IPS-18c (cell line): ENCODE data around the gene SCYGR4.

Experiments
- H3K4me3 ChIP-seq: 2 replicates; pipeline ENCODE4 v1.7.0; 2013; ENCODE audit warnings: low read depth, mild to moderate bottlenecking, low read length, moderate library complexity; ENCODE audit not compliant: insufficient read depth
- H3K9me3 ChIP-seq: one replicate; pipeline ENCODE4 v1.6.1; 2013; ENCODE audit warnings: mild to moderate bottlenecking, low read length, moderate library complexity; ENCODE audit not compliant: control insufficient read depth, insufficient read depth

SCYGR4 gene

DNA sequence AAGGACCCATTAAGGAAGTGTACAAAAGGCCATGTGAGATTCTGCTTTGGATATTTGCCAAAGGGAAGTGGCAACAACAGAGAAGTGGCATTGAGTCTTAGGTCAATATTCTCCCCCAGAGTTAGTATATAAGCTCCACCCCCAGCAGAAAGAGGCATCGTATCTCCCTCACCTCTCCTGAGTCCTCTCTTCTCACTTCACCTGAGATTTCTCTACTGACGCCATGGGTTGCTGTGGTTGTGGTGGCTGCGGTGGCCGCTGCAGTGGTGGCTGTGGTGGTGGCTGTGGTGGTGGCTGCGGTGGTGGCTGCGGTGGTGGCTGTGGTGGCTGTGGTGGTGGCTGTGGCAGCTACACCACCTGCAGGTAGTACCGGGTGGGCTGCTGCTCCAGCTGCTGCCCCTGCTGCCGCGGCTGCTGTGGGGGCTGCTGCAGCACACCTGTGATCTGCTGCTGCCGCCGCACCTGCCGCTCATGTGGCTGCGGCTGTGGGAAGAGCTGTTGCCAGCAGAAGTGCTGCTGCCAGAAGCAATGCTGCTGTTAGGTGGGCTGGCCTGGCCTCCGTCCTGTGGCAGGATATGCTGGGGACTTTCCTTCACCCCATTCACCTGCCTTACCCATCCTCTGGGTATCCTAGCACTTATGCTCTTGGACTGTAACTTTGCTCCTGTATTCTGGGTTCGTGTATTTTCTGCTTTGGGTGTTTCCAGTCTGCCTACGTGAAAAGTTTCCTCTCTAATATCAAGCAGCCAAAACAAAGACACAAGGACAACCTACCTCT, 8.5 kb upstream of the SCYGR4 start:
- Histone ChIP-seq H3K9me3 (no peaks in the 10 kb centered on the region), H3K4me3 (no peak overlapping the region)

DNA sequence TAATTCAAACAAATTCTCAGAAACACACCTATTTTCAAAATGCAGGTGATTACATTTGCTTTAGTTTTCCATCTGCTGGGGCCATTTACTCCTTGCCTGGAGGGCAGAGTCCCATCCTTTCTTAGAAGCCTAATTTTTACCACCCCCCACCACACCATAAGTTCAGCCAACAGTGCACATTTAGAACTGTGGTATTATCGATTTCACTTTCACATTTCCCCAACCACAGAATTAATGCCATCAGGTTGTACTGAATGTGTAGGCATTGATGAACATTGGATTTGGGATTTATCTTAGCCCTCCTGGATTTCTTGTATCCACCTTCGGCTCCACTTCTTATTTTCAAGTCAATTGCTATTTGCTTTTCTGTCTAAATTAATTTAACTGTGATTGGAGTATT, 7.2 kb upstream of the SCYGR4 start:
- Histone ChIP-seq H3K4me3 (no peak overlapping the region), H3K9me3 (no peaks in the 10 kb centered on the region)

DNA sequence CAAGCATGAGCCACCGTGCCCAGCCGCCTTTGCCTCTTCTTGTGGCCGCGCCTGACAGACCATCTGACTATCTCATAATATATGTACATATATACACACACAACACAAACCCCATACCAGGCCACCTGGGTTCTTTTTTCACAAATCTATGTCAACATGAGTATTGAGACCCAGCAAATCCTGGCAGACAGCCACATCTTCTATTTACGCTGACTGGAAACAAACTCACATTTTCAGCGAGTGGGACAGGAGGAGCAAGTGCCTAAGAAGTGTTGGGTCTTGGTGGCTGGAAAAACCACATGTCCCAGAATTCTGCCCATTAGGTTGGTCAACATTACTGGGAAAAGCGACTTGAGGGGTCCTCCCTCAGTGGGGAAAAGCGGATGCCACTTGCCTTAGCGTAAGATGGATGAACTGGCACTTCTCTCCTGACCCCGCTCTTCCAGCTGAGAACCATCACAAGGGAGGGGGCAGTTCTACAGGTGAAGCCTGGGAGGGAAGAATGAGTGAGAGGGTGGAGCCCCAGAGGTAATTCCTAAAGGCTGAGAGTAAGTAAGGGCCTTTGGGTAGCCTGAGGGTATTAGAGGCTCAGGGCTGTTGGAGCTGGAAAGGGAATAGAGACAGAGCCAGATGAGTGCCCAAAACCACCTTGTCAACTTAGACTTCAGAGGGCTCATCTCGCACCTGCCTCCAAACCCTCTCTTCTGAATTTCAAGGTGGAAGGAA, 4.6 kb upstream of the SCYGR4 start:
- Histone ChIP-seq H3K4me3 (no peak overlapping the region), H3K9me3 (no peaks in the 10 kb centered on the region)

DNA sequence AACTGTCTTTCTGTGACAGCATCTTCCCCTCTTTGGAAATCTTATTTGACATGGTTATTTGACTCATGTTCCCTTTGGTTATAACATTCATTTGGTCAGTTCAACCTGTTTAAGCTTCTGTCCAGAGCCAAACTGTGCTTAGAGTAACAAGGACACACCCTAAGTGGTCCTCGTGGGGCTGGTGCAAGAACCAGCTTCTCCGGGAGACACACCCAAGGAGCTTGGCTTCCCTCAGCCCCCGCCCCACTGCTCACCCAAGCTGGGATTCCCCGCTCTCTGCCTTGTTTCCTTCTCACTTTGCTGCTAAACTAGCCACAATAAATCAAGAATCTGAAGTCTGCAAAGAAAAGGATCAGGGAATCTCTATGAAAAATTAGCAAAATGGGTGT, 4.0 kb upstream of the SCYGR4 start:
- H3K9me3 ChIP-seq, result no peaks in the 10 kb centered on the region
- H3K4me3 ChIP-seq, result no peak overlapping the region

DNA sequence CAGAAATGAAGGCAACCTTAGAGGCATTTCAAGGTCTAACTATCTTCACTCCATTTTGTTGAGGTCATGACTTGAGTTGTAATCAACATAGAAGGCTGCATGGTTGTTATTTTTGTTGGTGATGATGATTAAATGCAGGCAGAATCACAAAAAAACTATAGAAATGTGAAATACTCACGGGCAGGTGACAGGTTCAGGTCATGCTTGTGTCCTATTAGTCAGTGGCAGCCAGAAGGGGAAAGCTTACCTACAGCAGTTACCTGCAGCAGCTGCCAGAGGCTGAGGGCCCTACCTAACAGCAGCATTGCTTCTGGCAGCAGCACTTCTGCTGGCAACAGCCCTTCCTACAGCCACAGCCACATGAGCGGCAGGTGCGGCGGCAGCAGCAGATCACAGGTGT, 3.1 kb upstream of the SCYGR4 start:
- H3K9me3 ChIP-seq, result no peaks in the 10 kb centered on the region

DNA sequence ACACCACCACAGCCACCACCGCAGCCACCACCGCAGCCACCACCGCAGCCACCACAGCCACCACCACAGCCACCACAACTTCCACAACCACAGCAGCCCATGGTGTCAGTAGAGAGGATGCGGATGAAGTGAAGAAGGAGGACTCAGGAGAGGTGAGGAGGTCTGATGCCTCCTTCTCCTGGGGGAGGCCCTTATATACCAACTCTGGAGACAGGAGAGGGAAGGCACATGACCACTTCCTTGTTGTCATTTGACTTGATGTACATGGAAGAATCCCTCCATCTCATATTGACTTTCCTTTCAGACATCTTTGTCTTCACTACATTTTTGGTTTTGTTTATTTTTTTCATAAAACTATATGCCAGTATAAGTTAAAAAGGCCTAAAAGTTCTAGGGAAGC, 2.6 kb upstream of the SCYGR4 start, which contains the start of gene SCYGR3:
Gene SCYGR3 (minus strand): TSS at position 101 of the 400 bp plus-strand sequence. CDS start 0 bp downstream, at position 101.
- no peak within 1 kb of the TSS for H3K4me3 ChIP-seq
- H3K9me3 ChIP-seq, result no peaks in the 10 kb centered on the region

More for the DNA sequence above, 3.1 kb upstream of the SCYGR4 start:
- no peak overlapping the region for H3K4me3 ChIP-seq

DNA sequence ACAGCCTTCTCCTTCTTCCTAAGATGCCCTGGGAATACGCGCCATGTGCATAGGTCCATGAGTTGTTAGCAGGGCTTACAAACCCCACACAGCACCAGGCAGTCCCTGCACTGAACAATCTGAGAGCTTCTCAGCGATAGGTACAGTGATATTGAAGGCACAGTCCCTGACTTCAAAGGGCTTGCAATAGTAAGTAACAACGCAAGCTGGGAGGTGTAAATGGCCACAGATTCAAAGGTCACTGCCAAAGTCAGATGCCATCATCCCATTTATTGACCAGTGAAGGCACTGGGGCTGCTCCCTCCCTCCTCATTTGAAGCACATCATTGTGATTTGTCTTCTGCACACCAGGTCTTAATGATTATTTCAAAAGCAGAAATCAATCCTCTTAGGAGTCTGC, 2.1 kb upstream of the SCYGR4 start:
- Histone ChIP-seq H3K9me3 (no peaks in the 10 kb centered on the region), H3K4me3 (no peak overlapping the region)

DNA sequence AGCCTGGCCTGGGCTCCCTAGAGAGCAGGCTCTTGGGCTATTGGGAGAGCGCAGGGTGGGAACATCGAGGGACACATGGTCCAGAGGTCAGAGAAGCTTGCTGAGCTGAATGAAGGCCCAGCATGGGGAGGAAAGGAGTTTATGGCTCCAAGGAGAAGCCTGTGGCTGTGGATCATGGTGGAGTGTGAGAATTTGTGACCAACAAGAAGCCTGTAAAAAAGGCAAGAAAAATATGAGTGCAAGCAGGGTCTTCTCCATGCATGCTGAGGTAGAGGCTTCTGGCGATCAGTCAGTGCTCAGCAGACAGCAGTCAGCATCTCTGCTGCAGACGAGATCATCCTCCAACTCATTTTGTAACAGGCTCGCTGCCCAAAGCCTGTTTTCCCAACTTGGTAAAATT, 1.4 kb upstream of the SCYGR4 start:
- H3K4me3 ChIP-seq, result no peak overlapping the region
- H3K9me3 ChIP-seq, result no peaks in the 10 kb centered on the region

DNA sequence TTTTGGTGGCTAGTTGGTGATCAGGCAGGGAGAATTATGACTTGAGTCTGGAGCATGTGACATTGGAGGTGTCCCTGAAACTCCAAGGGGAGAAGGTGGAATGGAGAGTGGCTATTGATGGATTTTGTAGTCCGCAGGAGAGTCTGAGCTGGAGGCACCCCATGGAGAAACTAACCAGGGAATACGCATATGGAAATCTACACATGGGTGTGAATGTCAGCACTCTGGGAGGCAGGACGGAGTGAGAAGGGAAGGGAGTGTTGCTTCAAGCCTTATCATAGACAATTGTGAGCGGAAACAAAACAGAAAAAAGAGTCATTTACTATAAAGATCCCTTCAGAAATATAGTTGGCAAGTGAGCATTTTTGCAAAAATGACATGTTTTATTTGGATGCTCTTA, 667 bp upstream of the SCYGR4 start:
- H3K4me3 ChIP-seq, result no peak overlapping the region
- H3K9me3 ChIP-seq, result no peaks in the 10 kb centered on the region

DNA sequence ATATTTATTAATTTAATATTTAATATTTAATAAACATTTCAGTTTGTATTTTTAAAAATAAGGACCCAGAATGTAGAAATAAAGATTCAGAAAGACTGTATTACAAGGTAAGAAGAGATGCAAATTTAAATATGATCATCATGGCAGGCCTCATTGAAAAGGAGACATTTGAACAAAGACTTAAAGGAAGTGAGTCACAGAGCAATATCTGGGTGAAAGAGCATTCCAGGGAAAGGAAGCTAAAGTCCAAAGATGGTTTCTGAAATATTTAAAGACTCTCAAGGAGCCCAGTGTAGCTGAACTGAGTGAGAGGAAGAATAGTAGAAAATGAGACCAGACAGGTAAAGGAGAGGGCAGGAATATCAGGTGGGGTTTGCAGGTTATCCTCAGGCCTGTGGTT, 5.9 kb downstream of the SCYGR4 start:
- H3K9me3 ChIP-seq, result peaks cover 4% of the 10 kb centered on the region

DNA sequence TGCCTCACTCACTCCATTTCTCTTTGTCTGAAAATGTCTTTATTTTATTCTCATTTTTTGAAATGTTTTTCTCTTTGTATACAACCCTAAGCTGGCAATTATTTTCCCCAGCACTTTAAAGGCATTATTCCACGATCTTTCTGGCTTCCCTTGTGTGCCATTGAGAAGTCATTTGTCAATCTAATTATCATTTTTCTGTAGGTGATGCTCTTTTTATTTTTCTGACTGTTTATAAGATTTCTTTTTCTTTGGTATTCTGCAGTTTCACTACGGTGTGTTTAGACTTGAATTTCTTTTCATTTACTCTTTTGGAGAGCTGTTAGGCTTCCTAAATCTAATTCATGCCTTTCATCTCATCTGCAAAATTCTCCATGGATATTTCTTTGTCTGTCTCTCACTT, 8.1 kb downstream of the SCYGR4 start:
- H3K9me3 ChIP-seq, result peaks cover 4% of the 10 kb centered on the region
- H3K4me3 ChIP-seq, result no peak overlapping the region

More for the DNA sequence above, 5.9 kb downstream of the SCYGR4 start:
- H3K4me3 ChIP-seq, result no peak overlapping the region

DNA sequence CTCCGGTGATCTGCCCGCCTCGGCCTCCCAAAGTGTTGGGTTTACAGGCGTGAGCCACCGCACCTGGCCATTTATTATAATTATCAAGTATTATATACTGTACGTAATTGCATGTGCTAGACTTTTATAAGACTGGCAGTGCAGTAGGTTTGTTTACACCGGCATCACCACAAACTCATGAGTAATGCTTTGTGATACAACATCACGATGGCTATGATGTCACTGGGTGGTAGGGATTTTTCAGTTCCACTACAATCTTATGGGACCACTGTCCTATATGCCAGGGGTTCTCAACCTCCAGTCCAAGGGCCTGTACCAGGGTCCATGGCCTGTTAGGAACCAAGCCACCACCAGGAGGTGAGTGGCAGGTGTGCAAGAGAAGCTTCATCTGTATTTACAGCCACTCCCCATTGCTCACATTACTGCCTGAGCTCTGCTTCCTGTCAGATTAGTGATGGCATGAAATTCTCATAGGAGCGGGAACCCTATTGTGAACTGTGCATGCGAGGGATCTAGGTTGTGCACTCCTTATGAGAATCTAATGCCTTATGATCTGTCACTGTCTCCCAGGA, 9.4 kb downstream of the SCYGR4 start:
- peaks cover 4% of the 10 kb centered on the region for H3K9me3 ChIP-seq
- no peak overlapping the region for H3K4me3 ChIP-seq

DNA sequence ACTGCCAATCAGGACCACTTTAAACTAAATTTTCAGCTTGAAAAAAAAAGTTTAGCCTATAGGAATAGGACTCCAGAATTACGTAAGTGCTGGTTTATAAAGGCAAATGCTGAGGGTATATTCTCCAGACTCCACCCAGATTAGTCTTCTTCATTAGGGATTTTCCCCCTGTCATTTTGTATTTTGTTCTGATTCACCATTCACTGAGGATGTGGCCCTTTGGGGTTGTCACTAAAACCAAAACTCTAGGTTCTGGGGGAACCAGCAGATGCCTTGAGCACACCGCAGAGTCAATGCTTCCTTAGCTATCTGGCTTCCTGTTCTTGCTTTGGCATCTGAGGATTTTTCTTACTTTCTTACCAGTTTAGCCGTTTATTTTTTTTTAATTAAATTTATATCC, 10.5 kb downstream of the SCYGR4 start:
- H3K9me3 ChIP-seq, result no peaks in the 10 kb centered on the region
- no peak overlapping the region for H3K4me3 ChIP-seq

DNA sequence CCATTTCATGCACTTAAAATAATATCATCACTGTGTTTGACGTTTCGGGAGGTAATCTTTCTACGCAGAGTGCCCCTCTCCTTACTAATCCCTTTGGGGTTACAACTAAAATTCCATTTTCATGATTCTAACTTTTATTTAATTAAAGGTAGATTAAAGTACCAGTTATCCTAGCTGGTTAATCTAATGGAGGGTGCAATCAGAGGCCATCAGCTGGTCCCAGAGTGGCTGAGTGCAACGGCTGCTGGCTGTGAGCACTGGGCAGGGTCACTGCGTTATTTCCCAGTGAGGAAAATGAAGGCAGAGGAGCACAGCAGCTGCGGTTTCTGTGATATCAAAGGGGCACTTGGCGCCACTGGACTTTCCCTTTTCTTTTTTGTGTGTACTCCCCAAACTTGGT, 12.1 kb downstream of the SCYGR4 start:
- Histone ChIP-seq H3K9me3 (no peaks in the 10 kb centered on the region), H3K4me3 (no peak overlapping the region)

DNA sequence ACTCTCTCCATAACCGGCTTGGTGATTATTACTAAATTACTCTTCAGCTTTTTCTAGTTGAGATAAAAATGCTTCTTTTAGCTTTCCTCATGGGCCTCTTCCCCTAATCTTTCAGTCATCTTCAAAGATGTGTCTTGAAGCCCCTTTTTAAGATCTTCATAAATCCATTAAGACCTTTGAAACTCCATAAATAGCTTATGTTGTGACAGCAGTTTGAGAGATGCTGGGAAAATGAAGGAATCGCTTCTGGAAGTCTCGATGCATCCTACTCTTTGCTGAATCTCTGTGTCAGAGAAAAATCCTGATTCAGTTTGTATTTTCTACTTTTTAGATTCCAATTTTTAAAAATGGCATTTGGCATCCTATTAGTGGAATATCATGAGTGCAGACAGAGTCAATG, 13.0 kb downstream of the SCYGR4 start:
- no peaks in the 10 kb centered on the region for H3K9me3 ChIP-seq
- H3K4me3 ChIP-seq, result no peak overlapping the region

DNA sequence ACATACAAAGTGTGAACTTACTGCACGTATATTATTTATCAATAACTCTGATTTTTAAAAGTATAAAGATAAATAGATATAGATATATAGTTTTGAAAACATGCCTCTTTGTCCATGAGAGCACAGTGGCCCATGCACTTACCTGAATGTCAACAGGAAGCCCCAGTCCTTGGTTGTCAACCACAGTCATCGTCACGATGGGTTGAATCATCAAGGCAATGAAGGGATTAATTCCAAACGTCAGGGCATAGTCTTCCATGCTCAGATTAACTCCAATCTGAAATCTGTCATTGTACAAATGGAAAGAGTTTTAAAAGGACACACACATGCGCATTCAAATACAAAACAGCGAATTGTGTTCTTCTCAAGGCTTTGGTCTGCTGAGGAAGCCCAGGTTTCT, 15.5 kb downstream of the SCYGR4 start:
- Histone ChIP-seq H3K9me3 (no peaks in the 10 kb centered on the region), H3K4me3 (no peak overlapping the region)

DNA sequence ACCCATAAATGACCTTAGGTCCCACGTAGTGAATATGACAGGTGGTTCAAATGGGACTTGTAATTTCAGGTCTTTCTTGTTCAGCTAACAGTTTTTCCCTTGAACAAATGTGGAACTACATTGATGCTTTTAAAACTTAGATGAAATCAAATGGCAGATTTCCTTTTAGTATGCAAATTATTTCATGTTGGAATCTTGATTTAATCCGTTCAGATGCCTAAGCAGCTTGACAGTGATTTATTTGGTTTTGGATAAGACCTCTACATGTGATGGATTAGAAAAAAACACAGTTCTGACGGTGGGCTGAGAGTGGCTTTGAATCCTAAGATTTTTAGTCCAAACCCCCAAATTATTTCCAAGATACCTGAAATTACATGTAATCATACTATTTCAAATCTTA, 16.9 kb downstream of the SCYGR4 start:
- Histone ChIP-seq H3K4me3 (no peak overlapping the region), H3K9me3 (no peaks in the 10 kb centered on the region)

DNA sequence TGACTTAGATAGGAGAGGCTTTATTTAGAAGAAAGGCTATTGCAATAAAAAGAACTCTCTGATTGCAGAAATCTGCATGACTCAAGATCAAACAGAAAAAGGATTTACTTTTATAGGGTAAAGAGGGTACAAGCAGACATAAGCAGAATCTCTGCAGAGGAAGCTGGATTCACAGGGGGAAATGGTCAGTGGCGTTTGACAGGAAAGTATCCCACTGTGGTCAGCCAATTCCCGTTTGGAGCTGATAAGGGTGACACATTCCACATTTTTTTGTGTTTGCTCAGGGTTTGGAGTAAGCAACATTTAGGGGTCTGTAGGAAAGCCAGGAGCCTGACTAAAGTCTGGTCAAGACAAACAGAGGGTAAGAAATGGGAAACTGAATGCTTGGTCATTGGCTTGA, 25.4 kb downstream of the SCYGR4 start:
- Histone ChIP-seq H3K4me3 (no peak overlapping the region), H3K9me3 (no peaks in the 10 kb centered on the region)
